COLO668 (cell line): Measurements from ENCODE around the gene FGGY.
"Not testable (repeated sequence)": the region's sequence is repeated elsewhere in the genome, so short reads cannot be mapped to it uniquely, and the experiment has no call there.

ENCODE experiments used
- DNase-seq: peaks from one replicate; lab custom pipeline; 2025; ENCODE audit not compliant: unreplicated experiment; lab: John Stamatoyannopoulos, UW

FGGY gene

DNA sequence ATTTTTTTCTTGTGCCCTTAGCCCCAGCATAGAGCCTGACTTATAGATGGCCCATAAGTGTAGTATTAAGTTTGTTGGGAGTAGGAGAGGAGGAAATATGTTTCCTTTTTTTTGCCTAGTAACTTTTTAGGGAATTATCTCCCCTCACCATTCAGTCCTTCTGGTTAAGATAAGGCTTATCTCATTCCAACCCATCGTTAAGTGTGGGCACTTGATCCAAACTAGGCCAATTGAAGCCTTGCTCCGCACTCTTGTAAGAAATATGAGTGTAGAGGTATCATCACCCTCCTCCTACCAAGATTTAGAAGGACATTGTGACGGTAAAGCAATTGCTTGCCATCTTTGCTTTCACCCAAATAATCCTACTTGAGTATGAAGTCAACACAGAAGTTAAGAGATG lies 8.8 kb upstream of the FGGY start:
- DNase-seq: no peak

DNA sequence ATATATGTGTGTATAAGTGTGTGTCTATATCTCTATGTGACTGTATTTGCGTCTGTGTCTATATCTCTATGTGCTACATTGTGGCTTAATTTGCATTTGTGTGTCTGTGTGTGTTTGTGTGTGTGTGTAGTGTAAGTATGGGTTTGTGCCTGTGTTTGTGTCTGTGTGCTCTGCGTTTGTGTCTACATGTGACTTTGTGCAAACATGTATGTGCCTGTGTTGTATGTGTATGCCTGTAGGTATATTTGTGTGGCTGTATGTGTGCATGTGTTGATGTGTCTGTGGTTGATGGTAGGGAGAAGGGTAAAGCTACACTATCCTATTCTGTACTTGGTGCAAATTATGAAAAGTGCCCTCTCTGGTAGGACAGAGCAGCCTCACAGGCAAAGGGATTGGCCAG lies 7.3 kb upstream of the FGGY start:
- DNase-seq: no peak

DNA sequence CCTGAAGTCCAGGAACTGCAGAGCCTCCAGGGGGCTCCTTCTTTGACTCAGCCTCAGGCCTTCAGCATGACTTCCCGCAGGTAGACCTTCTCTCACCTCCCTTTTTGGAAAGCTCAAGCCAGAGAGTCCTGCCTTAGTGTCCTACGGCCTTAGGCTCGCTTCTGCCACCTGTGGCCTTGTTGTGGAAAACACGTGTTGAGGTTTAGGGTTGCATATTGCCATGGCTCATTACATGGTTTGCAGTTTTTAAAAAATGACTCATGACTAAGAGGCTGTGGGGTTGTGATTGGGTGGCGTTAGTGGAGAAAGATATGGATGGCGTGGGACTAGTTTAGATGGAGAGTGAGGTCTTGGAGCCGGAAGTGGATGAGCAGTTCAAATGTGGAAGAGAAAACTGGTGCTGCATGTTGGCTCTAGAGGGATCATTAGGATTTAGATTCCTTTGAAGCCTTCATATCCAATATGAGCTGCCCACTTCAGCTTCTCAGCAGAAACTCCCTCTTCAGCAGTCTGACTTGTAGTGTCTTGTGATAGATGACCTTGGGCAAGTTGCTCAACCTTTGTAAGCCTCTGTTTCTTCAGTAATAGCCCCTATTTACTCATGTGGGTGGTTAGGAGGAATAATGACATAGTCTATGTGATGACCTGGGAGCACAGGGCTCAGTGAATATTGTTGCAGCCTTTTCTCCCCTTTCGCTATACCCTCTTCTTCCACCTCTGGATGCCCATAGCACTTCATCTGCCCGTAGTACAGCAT lies 6.5 kb upstream of the FGGY start:
- DNase-seq: peak; percentile 76

DNA sequence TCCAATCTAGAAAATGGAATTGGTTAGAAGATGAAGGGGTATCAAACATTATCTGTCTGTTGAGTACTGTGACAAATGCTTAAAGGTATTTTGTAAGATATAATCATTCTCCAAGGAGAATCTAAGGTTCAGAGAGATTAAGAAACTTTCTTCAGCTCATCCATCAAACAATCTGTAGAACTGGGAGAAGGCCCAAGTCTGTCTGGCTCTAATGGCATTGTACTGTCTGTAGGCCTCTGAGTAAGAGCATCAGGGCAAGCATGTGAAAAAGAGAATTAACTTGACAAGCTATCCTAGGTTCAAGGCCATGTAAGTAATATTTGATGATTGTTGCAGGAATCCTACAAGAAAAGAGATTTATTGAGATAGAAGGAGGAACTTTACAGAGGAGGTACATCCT lies 5.3 kb upstream of the FGGY start:
- DNase-seq: no peak

DNA sequence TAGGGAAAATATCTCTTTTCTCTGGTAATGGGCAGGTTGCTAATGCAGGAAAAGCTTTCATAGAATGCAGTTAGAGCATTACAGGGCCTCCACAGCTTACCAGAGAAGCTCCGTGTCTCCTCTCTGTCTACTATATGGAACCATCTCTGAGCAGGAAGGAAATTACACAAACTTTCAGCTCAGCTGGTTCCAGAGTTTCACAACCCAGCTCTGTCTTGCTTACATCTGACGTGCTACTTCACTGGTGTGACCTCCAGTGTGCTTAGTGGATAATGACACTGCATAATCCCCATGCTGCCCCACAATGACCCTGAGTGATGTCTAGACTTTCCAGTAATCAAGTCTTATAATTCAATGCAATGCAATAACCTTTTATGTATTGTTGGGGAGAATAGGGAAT lies 4.3 kb upstream of the FGGY start:
- no peak for DNase-seq

DNA sequence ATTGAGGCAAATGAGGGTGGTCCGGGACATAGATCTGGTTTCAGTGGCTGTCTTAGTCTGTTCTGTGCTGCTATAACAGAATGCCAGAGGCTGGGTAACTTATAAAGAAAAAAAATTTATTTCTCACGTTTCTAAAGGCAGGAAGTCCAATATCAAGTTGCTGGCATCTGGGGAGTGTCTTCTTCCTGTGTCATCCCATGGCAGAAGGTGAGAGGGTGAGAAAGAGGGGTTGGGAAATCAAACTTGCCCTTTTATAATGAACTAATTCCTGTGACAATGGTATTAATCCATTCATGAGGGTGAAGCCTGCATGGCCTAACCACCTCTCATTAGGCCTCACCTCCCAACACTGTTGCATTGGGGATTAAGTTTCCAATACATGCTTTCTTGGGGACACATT lies 3.7 kb upstream of the FGGY start:
- no peak for DNase-seq

DNA sequence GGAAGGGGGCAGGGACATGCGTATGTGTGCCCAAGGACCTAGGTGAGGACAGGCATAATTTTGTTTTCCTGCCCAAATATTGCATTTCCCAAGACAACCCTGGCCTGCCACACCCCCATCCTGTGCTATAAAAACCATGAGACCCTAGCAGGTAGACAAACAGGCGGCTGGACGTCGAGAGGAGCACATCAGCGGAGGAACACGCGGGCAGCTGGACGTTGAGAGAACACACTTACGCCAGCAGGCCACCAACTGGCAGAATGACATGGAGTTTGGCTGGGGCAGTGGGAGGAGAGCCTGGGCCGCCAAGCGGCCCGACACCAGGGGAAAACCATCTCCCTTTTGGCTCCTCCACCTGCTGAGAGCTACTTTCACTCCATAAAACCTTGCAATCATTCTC lies 3.0 kb upstream of the FGGY start:
- DNase-seq: no peak

DNA sequence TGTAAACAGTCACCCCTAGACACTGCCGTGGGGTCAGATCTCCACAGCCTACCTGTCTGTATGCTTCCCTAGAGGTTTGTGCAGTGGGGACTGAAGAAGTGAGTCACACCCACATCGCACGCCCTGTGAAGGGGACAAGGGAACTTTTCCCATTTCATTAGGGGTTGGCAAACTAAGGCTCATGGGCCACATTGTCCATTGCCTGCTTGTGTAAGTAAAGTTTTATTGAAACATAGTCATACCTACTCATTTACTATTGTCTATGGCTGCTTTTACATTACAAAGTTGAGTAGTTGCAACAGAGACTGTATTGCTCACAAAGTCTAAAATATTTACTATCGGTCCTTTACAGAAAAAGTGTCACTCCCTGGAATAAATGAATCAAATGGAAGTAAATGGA lies 2.5 kb upstream of the FGGY start:
- no peak for DNase-seq

DNA sequence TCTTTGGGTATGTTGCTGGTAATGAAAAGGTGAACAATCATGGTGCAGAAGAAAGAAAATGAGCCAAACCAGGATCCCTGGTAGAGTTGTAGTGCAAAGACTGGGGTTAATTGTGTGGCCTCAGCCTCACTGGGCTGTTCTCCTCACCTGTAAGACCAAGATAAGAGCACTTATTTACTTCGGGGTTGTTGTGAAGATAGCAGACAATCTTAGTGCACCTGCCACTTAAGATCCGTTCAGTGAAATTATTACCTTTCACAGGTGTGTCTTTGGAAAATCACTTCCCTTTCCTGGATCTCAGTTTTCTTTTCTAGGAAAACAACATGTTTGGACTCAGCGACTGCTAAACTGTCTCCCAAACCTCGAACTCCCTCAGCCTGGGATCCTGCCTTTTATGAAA lies 1.3 kb upstream of the FGGY start:
- no peak for DNase-seq

DNA sequence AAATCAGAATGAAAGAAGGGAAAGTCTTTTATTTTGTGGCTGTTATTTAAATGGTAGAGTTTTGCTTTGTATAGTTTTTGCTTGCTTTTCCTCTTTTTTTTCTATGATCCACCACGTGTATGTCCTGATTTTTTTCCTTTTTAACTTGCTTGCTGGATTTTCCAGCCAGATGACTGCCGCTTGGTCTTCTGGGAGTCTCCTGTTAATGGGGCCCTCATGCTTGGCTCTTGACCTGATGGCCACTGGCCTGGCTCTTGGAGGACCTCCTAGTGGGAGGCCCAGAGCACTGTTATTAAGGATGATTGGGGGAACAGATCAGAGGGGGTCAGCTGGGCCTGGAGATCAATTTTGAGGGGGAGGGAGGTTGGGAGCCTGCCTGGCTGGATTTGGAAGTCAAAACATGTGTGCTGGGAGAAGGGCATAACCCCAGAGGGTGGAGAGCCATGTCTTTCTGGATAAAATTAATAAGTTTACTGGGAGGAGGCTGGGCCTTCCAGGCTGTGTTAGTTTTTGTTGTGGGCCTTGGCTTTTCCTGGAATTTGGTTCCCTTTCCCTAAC lies 1.2 kb downstream of the FGGY start:
- DNase-seq: no peak

DNA sequence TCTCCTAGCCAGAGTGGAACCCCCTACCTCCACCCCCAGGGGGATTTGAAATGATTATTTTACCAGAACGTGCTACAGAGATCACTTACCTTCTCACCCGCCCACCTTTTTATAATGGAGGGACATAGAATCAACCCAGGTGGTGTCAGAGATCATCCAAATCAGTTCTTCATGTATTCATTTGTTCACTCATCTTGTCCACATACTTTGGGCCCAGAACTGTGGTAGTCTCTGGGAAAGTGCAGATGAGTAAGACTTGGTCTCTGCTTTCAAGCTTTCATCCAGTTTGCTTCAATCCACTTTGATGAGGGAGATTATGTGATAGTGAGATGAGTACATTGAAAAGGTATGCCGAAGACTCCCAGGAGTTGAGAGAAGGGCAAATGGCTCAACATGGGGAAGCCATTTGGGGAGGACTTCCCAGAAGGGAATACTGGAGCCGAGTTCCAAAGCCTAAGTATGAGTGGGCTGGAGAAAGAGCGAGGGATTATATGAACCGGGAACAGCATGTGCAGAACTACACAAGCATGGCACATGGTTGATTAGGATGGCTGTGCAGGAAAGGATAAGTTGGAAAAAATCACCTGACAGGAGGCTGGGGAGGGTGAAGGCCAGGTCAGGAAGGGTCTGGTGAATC lies 1.9 kb downstream of the FGGY start:
- DNase-seq: no peak

DNA sequence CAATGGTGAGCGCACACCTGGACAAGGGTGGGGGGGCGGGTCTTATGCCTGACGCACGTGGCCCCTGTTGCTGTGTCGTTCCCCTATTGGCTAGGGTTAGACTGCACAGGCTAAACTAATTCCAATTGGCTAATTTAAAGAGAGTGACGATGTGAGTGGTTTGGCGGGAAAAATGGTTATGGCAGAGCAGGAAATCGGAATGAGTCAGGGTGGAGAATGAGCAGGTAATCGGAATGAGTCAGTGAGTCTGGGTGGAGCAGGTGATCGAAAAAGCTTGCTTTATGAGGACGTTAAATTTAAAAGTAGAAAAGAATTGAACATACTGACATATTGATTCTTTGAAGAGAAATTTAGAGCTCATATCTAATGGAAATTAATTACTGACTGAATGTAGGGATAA lies 2.8 kb downstream of the FGGY start:
- DNase-seq: not testable (repeated sequence)

DNA sequence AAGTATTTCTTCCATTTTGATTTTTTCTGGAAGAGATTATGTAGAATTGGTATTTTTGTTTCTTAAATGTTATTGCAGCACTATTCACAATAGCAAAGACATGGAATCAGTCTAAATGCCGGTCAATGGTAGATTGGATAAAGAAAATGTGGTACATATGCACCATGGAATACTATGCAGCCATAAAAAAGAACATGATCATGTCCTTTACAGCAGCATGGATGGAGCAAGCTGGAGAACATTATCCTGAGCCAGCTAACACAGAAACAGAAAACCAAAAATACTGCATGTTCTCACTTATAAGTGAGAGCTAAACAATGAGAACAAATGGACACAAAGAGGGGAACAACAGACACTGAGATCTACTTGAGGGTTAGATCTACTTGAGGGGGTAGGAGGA lies 5.4 kb downstream of the FGGY start:
- DNase-seq: no peak

DNA sequence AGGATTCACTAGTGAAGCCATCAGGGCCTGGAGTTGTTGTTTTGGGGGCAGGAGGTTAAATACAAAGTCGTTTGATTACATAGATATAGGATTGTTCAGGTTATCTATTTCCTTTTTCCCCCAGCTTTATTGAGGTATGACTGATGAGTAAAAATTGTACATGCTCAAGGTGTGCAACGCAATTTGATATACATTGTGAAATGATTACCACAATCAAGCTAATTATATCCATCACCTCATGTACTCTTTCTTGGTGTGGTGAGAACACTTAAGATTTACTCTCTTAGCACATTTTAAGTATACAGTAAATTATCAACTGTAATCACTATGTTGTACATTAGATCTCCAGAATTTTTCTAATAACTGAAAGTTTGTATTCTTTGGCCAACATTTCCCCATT lies 6.0 kb downstream of the FGGY start:
- no peak for DNase-seq

DNA sequence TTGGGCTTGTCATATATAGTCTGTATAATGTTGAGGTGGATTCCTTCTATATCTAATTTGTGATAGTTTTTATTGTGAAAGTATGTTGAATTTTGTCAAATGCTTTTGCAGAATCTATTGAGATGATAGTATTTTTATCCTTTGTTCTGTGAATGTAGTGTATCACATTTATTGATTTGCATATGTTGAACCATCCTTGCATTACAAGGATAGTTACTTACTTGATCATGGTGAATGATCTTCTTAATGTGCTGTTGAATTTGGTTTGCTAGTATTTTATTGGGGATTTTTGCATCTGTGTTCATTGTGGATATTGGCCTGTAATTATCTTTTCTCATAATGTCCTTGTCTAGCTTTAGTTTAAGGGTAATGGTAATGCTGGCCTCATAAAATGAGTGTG lies 8.3 kb downstream of the FGGY start:
- DNase-seq: no peak

DNA sequence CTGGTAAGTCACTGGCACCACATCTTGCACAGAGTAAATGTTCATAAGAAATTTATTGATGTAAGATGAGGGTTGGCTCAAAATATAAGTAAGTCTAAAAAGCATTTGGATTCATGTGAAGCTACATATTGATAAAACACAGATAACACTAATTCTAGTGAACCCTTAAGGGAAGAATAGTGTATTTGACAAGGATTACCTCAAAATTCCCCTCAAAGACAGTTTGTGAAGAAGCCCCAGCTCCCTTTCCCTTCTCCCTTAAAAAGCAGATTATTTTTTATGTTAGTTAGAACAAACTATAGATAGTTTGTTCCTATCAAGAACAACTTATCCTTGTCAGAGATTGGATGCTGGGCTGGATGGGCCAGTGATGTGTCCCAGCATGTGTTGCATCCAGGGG lies 10.7 kb downstream of the FGGY start:
- DNase-seq: no peak

DNA sequence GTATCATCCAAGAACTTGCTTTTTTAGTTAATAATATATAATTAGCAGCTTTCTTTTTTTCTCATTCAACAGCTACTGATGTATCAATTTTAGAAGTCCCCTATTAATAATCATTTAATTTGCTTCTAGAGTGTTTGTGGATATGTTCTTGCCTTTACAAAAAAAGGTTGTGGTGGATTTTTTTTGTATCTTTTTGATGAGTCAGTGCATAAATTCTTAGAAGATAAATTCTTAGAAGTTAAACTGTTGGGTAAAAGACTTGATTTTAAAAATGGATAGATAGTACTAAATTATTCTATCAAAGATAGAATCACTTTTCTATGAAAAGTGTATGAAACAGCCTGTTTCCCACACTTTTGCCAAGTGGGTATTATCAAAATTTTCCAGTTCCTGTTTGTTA lies 11.9 kb downstream of the FGGY start:
- DNase-seq: no peak

DNA sequence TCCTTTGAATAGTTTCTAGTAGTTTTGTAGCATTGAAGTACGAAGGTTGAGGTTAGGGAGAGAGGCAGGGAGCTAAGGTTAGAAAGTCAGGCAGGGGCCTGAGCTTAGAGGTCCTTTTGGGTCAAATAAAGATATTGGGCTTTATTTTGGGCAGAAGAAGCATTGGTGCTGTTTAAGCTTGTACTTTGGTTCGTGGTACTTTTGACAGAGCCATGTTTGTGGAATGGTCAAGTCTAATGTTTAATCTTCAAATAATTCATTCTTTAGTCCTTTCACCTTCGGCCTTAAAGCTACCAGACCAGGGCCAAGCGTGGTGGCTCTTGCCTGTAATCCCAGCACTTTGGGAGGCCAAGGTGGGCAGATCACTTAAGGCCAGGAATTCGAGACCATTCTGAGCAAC lies 12.5 kb downstream of the FGGY start:
- no peak for DNase-seq

DNA sequence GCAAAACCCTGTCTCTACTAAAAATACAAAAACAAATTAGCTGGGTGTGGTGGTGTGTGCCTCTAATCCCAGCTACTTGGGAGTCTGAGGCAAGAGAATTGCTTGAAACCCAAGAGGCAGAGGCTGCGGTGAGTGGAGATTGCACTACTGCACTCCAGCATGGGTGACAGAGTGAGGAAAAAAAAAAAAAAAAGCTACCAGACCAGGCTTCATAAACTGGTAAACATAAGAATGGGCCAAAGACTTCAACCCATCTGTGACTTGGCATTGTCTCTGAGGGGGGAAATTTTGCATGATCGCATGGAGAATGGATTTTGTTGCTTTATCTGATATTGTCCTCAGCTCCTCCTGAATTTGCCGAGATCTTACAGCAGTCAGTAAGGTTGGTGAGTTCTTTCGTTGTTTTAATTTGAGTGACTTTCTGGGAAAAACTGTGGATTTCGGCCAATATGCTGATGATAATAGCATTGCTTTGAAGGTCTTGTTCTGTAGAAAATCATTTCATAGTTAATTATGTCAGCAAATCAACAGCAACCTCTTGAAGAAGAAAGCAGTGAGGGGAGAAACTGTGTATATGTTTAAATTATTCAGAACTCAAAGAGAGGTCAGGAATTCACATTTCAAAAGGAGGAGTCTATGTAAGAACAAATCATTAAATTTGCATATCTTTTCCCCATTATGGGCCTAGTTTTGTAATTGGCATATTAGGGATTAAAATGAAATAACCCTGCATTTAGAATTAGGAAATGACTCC lies 13.1 kb downstream of the FGGY start:
- no peak for DNase-seq

DNA sequence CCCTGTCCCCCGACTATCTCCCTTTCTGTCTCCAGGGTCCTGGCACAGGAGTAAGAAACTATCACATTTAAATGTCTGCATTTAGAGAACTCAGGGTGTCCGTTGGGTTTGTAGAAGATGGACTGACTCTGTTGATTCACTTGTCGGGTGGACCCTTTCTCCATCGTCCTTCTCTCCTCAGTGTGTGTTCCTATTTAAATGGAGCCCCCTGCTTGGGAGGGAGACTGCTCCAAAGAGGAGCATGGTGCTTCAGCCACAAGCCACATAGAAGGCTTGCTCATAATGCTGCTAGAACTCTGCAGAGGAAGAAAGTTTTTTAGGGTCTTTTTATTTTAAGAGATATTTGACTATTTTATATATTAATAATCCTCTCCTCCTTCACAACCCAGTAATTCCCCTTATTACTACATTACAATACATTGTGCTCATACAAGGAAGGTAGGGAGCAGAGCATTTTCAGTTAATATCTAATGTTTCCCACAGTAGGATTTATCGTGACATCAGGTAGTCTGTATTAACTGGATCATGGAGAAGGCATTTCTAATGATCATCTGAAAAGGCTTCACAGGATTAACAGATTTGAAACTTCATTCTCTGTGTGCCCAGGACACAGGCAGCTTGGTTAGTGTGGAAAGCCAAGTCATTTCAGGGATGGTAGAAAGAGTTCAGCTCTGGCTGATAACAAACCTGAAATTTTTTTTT lies 13.8 kb downstream of the FGGY start:
- no peak for DNase-seq

DNA sequence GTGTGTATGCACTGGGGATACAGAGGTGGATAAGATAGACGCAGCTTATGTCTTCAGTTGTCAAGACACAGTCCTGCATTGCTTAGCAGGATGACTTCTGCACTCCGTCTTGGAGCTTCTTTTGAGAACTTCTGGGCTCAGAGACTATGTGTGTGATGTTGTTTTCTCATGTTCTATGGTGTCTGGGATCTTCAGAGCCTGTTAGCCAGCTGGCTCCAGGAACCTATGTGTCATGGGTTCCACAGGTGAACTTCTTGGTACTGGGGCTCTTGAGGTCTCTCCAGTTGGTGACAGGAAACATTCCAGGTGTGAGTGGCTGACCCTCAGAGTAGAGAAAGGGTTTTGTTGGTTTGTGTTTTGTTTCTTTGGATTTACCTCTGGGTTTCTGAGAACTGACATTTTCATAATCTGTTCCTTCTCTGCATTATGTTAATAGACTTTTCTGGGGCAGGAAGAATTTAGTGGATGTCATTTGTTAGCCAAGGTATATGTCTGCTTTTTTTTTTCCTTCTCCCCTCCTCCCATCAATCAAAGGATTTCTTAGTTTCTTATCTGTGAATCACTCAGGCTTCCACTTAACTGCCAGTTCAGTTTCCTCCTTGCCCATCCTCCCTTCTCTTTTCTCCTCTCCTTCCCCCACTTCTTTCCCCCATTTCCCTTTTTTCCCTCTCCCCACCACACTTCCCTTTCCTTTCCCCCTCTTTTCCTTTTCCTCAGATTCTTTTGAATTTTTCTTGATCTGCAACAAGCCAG lies 18.1 kb downstream of the FGGY start:
- DNase-seq: no peak
